HG03175 (cell line): ENCODE data around the gene HEG1.
"Not testable (repeated sequence)": the region's sequence is repeated elsewhere in the genome, so short reads cannot be mapped to it uniquely, and the experiment has no call there.

ENCODE experiments used
- ATAC-seq: cut with Tn5 transposase; IDR thresholded peaks from one replicate; pipeline ENCODE4 v1.9.1; 2021; ENCODE audit warnings: mild to moderate bottlenecking, moderate library complexity; ENCODE audit not compliant: unreplicated experiment

The HEG1 gene

GRCh38 chr3:124960105-124960504 lies 95.7 kb downstream of the HEG1 start:
- no peak for ATAC-seq

- not testable (repeated sequence) for ATAC-seq
Observed at GRCh38 chr3:124957951-124958350, 97.8 kb downstream of the HEG1 start.

- ATAC-seq = no peak
Observed at GRCh38 chr3:124952282-124952855, 103.4 kb downstream of the HEG1 start.

GRCh38 chr3:124951511-124952281 lies 104.1 kb downstream of the HEG1 start:
- ATAC-seq = no peak

- no peak for ATAC-seq
Observed at GRCh38 chr3:124950026-124950425, 105.8 kb downstream of the HEG1 start.

- ATAC-seq = no peak
Observed at GRCh38 chr3:124942613-124943012, 113.2 kb downstream of the HEG1 start.

- no peak for ATAC-seq
Observed at GRCh38 chr3:124941771-124942170, 114.0 kb downstream of the HEG1 start.

- no peak for ATAC-seq
Observed at GRCh38 chr3:124939661-124940060, 116.1 kb downstream of the HEG1 start.

GRCh38 chr3:124938896-124939295 lies 116.9 kb downstream of the HEG1 start:
- ATAC-seq = no peak

- ATAC-seq = no peak
Observed at GRCh38 chr3:124937049-124937448, 118.7 kb downstream of the HEG1 start.

GRCh38 chr3:124935794-124936542 lies 119.8 kb downstream of the HEG1 start:
- ATAC-seq = no peak

- ATAC-seq = peak; percentile 83
Observed at GRCh38 chr3:124935264-124935663, 120.5 kb downstream of the HEG1 start.

GRCh38 chr3:124934577-124934976 lies 121.2 kb downstream of the HEG1 start, which contains the start of gene MUC13:
MUC13 (minus strand) TSS chr3:124934751; CDS start chr3:124934712, 39 bp downstream.
- ATAC-seq = no peak

- no peak for ATAC-seq
Observed at GRCh38 chr3:124928333-124929202, 127.2 kb downstream of the HEG1 start.

GRCh38 chr3:124927574-124928045 lies 128.2 kb downstream of the HEG1 start:
- ATAC-seq = peak; percentile 72

- no peak for ATAC-seq
Observed at GRCh38 chr3:124926426-124927101, 129.2 kb downstream of the HEG1 start.

GRCh38 chr3:124924741-124925140 lies 131.1 kb downstream of the HEG1 start:
- ATAC-seq = no peak

- no peak for ATAC-seq
Observed at GRCh38 chr3:124923833-124924232, 132.0 kb downstream of the HEG1 start.

GRCh38 chr3:124920718-124921117 lies 135.1 kb downstream of the HEG1 start:
- no peak for ATAC-seq

- no peak for ATAC-seq
Observed at GRCh38 chr3:124919756-124920155, 136.0 kb downstream of the HEG1 start.
